IPS-18c (cell line): ENCODE measurements around the gene BCOR.

Source experiments
- H3K4me3 ChIP-seq: 2 replicates; pipeline ENCODE4 v1.7.0; 2013; ENCODE audit warnings: low read depth, mild to moderate bottlenecking, low read length, moderate library complexity; ENCODE audit not compliant: insufficient read depth
- H3K9me3 ChIP-seq: one replicate; pipeline ENCODE4 v1.6.1; 2013; ENCODE audit warnings: mild to moderate bottlenecking, low read length, moderate library complexity; ENCODE audit not compliant: control insufficient read depth, insufficient read depth

The BCOR gene

DNA sequence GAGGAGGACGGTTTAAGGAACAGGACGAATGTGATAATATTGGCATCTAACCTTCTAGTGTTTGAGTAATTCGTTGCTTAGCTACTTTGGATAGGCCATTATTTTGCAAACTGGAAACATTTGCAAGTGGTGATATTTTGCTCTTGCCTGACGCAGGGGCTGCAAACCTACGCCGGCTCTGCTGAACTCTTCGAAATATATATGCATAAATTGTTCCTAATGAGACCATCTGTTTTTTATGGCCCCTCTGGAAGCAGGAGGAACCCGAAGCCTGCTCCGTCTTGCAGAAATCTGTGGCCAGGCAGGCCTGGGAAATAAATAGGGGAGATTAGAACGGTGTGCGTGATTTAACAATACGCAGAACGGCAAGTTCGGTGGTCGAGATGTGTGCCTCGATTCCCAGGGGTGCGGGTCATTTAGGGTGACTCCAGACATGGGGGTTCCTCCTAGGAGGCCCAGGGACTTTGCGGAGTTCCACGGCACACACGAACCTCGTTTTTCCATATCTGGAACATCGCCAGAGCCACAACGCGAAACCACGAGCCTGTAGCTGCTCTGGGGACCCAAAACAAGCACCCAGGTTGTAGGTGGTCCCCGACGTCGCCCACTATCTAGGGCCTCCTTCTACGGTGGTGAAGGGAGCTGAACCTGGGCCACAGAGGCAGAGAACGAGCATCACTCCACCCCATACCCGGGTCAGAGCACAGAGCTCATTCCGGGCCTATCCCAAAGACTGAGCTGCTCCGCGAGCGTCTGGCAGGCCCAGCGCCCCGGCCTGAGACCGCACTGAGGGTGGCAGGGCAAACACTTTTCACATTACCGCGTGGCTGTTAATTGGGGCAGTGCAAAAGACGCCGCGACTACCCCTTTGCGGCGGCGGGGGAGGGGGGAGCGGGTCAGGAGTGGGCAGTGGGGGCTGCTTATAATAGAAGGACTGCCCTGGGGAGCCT, 89.7 kb downstream of the BCOR start:
- peaks cover 5% of the 10 kb centered on the region for H3K9me3 ChIP-seq
- H3K4me3 ChIP-seq: peak overlapping the region; percentile 40

DNA sequence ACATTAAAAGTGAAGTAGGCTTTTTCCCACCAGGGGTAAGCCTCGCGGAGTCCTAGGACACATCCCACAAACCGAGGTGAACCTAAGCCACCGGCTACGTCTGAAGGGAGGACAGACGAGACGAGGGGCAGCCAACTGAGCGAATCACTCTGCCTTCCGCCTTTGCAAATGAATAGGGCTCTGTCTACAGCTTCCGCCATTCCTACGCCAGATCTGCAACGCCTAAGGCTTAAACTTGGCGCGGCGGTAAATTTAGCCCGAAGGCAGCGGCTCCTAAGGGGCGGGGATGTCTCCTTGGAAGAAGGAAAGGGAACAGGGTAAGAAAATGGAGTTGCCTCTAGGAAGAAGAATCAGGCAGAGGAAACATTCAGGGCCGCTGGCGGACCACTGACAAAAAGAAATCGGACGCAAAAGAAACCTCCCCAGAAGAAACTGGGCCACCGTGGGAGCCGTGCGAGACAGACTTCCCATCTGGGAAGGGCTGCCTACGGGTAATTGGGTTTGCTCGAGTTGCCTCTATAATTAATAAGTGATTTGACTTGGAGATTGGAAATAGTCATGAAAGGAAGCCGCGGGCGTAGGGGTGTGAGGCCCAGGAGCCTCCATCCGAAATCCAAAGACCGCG, 90.5 kb downstream of the BCOR start:
- peak overlapping the region; percentile 17; the same call in 1 of the 2 replicates for H3K4me3 ChIP-seq
- peaks cover 2% of the 10 kb centered on the region for H3K9me3 ChIP-seq

DNA sequence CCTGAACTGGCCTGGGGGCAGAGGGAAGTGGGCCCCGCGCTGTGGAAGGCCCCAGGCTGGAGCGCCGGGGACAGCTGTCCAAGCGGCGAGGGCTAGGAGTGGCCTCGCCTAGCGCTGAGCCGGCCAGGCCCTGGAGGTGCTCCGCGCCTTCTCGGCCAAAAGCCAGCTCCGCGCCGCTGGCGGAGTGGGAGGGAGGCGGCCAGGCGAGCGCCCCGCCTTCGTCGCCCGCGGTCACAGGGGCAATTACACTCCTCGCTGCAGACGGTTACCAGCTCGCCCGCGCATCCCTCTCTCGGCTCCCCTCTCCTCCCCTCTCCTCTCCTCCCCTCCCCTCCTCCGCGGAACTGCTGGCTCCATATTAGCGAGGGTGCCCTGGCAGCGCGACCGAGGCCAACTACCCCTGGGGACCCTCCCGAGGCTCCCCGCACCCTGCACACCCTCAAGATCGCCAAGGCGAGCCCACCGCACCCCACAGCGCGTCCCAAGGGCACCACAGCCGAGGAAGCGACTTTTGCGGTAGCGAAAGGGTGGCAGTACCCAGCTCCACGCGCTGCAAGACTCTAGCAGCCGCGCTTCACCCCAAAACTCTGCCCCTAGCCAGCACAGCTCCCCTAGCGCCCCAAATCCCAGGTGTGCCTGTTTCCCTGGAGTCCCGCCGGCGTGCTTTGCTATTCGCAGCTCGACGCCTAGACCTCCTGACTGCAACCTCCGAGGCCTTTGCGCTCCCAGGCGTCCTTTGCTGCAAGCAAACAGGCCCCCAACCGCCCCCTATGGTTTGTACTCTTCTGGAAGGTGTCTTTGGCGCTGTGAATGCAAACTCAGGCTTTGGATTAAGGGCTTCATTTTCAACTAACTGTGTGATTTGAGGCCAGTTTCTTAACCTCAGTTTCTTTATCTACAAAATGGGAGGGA, 91.4 kb downstream of the BCOR start:
- Histone ChIP-seq H3K9me3 (no peaks in the 10 kb centered on the region), H3K4me3 (peak overlapping the region; percentile 50)

DNA sequence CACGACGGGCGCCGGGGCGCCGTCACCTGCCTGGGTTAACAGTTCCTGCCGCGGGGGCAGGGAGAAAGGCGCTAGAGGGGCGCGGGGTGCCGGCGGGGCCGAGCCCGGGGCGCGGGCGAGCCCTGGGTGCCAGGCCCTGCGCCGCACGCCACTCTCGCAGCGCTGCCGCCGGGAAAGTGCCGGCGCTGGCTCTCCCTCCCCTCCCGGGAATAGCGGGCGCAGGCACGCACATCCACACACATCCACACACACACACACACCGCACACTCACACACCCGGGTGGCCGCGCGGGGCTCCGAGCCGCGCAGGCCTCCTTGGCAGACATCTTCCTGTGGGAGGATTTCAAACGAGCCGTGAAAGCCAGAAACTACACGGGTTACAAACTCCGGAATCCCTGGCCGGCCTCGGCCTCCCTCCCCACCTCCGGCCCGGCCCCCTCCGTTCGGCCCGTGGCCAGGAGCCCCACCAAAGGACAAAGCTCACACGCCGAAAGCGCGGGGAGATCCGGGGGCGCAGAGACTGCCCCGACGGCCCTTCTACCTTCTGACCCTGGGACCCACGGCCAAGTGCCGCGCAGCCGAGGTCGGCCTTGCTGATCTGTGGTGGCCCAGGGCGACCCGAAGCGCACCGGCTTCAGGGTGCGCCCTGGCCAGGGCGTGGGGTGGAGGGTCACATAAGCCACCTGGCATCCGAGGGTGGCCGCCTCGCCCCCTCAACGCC, 92.3 kb downstream of the BCOR start:
- H3K4me3 ChIP-seq: peak overlapping the region; percentile 50
- H3K9me3 ChIP-seq: no peaks in the 10 kb centered on the region

DNA sequence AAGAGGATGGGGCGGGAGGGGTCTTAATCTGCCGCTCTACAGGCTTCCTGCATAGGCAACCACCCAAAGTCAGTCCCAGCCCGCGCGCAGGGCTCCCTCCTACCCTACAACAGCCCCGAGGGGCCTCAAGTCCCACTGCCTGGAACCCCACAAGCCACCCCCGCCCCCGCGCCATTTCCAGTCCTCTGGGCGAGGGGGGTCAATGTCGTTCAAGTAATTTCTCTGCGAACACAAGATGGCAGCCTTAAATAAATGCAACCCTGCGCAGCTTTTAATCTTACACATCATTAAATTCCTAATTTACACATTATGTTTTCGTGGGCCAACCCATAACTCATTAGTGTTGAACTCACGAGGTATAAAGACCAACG, 92.9 kb downstream of the BCOR start:
- Histone ChIP-seq H3K4me3 (peak overlapping the region; percentile 50), H3K9me3 (no peaks in the 10 kb centered on the region)

DNA sequence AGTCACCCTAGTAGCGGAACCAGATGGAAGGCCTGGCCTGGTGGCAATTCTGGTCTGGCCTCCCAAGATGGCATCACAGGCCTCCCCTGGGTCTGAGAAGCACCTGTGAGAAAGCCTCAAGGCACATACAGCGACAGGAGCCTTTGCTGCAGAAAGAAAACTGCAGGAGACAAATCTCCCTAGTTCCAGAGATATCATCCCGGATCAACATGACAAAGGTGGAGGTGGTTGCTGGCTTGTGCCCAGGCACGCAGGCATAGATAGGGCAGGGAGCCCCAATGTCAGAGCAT, 93.6 kb downstream of the BCOR start:
- Histone ChIP-seq H3K4me3 (no peak overlapping the region), H3K9me3 (peaks cover 3% of the 10 kb centered on the region)

DNA sequence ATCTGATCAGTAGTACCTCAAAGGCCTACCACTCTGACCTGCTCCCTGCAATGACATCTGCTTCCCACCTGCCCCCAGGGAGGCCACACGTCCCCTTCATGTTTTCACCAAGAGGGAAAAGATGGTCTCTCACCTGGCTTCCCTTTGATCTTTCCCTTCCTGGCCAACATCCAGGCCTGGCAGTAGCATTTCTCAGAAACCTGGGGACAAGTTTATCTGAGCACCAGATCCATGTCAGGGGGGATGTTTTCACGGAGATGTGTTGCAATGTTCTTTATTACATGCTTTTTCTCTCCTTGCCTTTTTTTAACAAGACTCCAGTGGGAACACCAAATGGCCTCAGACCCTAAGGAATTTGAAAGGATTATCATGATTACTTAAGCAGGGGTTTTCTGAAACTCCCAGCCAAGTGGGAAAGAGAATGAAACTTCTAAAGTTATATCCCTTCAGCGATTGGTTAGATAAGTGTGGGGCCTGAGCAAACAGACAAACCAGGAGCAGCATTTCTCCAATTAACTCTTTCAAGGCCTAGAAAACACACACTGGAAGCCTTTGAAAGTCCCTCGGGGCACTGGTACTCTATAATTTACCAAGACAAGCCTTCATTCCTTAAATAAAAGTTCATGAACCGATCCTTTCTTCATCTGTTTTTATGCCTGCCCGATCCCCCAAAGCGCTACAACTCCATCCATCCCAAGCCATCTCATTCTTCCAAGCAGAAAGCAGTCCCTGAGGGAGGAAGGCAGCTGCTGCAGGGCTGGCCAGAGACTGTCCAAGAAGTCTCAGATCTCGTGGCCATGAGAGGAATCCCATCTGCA, 94.1 kb downstream of the BCOR start:
- H3K9me3 ChIP-seq: peaks cover 3% of the 10 kb centered on the region
- H3K4me3 ChIP-seq: no peak overlapping the region; the same call in 1 of the 2 replicates

DNA sequence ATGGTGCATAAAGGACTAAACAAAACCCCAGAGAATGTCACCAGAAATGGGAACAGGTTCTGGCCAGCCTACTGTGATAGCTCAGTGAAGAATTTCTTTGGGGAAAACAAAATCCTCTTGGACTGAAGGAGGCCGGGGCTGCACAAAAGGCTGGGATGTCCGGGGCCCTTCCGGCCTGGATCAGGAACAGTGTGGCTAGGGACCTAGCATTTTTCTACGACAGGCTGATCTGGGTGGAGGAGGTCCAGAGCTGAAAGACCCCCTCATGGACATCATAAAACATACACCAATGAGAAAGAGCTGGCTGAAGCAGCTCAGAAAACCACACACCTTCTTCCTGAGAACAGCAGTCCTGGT, 94.7 kb downstream of the BCOR start:
- Histone ChIP-seq H3K9me3 (peaks cover 3% of the 10 kb centered on the region), H3K4me3 (no peak overlapping the region)
